Psoas muscle (tissue), 8 donors: ENCODE data around the gene CDH11. TPM values are rescaled to one million over a fixed set of nuclear protein-coding genes. Genes with fewer than 3 reads are reported as not detected.

ENCODE experiments used
- ATAC-seq, 4 donors: fragments of 200-7000 bp; cut with Tn5 transposase; one replicate each; pipeline ENCODE4 v1.9.1; 2020; ENCODE audit warnings: moderate library complexity in 3 of 4, mild to moderate bottlenecking in 2 of 4
- DNase-seq, 2 donors: peaks; one replicate each; pipeline ENCODE4 v3.0.0-alpha.2; 2020
- H3K27ac ChIP-seq: fragments of 200-600 bp; one replicate; pipeline ENCODE4 v1.8.0; 2022
- H3K27me3 ChIP-seq, 3 donors: fragments of 200-600 bp in 1 of 3; one replicate each; pipeline versions ENCODE4 v1.6.1 to v1.8.0; 2013 to 2022; ENCODE audit warnings: low read length in 2 of 3, mild to moderate bottlenecking in 2 of 3, moderate library complexity in 1 of 3; ENCODE audit not compliant: insufficient read depth in 3 of 3
- H3K36me3 ChIP-seq, 2 donors: fragments of 200-600 bp in 1 of 2; one replicate each; pipeline versions ENCODE4 v1.6.1 to v1.8.0; 2013 to 2022; ENCODE audit warnings: low read depth in 1 of 2, mild to moderate bottlenecking in 1 of 2, moderate library complexity in 1 of 2; ENCODE audit not compliant: insufficient read depth in 1 of 2
- H3K4me1 ChIP-seq: fragments of 200-600 bp; one replicate; pipeline ENCODE4 v1.8.0; 2022
- H3K4me3 ChIP-seq: fragments of 200-600 bp; one replicate; pipeline ENCODE4 v1.8.0; 2022; ENCODE audit warnings: mild to moderate bottlenecking
- H3K9me3 ChIP-seq: fragments of 200-600 bp; one replicate; pipeline ENCODE4 v1.8.0; 2022
- WGBS, 3 donors: extraction: QIAGEN DNeasy Blood & Tissue Kit; methylation state at CpG; one replicate each; pipeline versions ENCODE4 v1.1.6 to v1.1.7; 2013; 5-methylcytosine and 5-hydroxymethylcytosine counted together
- intact Hi-C, 2 donors: fragments of 100-400 bp; cut with DNase I; formaldehyde crosslinking; loops; one replicate each; pipeline versions ENCODE4 v1.11.0 to v1.14.2; 2022
- polyA plus RNA-seq, 3 donors: library from polyadenylated mRNA; stranded (reverse); fragments of 200-250 nt; gene quantifications; one replicate each; pipeline ENCODE4 v1.2.3, GENCODE V29; 2013
- total RNA-seq, 4 donors: library from RNA; stranded (reverse); fragmentation: NEBNext Ultra II Directional in 2 of 4; extraction: Animal tissue kit (Norgen Biotek cat#: 25700) in 2 of 4; gene quantifications; one replicate each; pipeline versions ENCODE4 v1.2.1 to v1.2.4, GENCODE V29; 2021 to 2023
- TF ChIP-seq, protein P1 (sequence below): fragments of 200-600 bp; IDR thresholded peaks from one replicate; pipeline ENCODE4 v1.8.0; 2022; ENCODE audit warnings: antibody characterized with exemption
- donor health status: healthy with polysubstance abuse.
- donor health status: DM: no; HTN: no; CAD: no; lungs with moderate emphysema.
- donor health status: Bipolar disorder and iron deficiency.
- donor health status: healthy.
- donor health status: DM: yes; HTN: yes; CAD: no.
- donor health status: DM: no; HTN: no; CAD: no.
- donor health status: DM: no; HTN: no; CAD: no.
- donor health status: DM: yes; HTN: yes; CAD: no.

The CDH11 gene
- total and polyA plus RNA-seq, 7 donors = 0.33 to 16.8 (median 3.2) TPM

DNA sequence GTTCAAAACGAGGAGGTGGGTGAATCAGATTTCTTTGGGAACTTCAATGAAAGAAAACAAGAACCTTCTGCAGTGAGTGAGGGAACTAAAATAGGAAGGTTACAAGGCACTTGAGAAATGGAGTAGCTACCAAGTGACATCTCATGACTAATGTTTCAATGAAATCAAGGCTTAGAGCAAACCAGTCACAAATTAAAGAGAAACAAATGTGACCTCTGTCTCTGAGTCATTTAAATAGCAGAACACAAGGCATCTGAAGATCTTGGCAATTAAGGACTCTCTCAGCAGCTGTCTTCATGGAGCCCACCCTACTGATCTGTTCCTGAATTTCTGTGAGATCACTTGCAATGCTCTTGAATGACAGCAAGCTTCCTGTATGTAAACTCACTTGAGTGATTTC, 109.5 kb downstream of the CDH11 start:
- intact Hi-C loops = no loop called here
- DNase-seq = no peak
- H3K4me1 ChIP-seq = no peaks in the 10 kb centered on the region
- H3K27ac ChIP-seq = peak overlapping the region; percentile 71
- H3K9me3 ChIP-seq = no peaks in the 10 kb centered on the region
- H3K4me3 ChIP-seq = no peak overlapping the region
- ATAC-seq = peak; percentile 50 to 85 (median 62)
- no peaks in the 10 kb centered on the region for H3K36me3 ChIP-seq
- TF ChIP-seq, protein P1, sequence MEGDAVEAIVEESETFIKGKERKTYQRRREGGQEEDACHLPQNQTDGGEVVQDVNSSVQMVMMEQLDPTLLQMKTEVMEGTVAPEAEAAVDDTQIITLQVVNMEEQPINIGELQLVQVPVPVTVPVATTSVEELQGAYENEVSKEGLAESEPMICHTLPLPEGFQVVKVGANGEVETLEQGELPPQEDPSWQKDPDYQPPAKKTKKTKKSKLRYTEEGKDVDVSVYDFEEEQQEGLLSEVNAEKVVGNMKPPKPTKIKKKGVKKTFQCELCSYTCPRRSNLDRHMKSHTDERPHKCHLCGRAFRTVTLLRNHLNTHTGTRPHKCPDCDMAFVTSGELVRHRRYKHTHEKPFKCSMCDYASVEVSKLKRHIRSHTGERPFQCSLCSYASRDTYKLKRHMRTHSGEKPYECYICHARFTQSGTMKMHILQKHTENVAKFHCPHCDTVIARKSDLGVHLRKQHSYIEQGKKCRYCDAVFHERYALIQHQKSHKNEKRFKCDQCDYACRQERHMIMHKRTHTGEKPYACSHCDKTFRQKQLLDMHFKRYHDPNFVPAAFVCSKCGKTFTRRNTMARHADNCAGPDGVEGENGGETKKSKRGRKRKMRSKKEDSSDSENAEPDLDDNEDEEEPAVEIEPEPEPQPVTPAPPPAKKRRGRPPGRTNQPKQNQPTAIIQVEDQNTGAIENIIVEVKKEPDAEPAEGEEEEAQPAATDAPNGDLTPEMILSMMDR = no peak
- 21 to 41% (median 34%) methylated on average over 1 of the region's 1 CpG for WGBS, 3 donors
- no peaks in the 10 kb centered on the region for H3K27me3 ChIP-seq

DNA sequence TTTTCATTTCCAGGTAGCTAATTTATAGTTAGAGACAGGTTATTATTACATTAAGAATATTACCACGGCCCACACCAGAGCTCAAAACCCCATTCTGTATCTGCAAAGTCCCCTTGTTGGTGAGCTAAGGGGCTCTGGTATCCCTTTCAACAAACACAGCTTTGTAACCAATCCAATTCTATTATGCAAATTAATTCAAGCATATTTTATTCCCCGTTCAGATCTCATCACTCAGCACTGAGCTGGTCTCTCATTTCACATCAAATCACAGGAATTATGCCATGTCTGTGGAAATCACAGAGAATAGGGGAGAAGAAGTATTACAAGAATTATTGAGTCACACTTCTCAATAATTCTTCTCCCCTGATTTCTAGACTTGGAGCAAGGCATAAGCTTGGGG, 111.7 kb downstream of the CDH11 start:
- no peak for DNase-seq
- no peak for ATAC-seq
- 15 to 36% (median 20%) methylated on average over 2 of the region's 2 CpGs for WGBS, 3 donors
- no peaks in the 10 kb centered on the region for H3K36me3 ChIP-seq
- TF ChIP-seq, protein P1 = no peak
- no peaks in the 10 kb centered on the region for H3K4me1 ChIP-seq
- H3K9me3 ChIP-seq = no peaks in the 10 kb centered on the region
- no peak overlapping the region for H3K4me3 ChIP-seq
- no peaks in the 10 kb centered on the region for H3K27me3 ChIP-seq
- intact Hi-C loops = no loop called here
- H3K27ac ChIP-seq = no peak overlapping the region

DNA sequence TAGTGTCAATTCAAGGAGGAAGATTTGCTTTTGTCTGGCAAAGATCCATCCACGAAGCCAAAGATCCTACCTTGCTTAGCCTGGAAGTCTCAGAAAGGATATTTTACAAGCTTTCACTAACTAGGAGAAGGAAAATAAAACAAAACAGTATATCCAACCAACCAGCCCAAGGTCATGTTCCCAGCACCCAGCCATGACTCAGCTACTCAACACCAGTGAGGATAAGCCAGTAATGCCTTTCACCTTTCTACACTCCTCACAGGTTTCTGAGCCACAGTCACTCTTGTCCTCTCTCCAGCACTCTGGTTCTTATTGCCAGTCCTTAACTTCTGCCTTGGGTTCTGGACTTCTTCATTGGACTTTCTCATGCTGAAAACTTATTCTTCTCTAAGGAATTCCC, 116.2 kb downstream of the CDH11 start:
- Histone ChIP-seq H3K27me3 (no peaks in the 10 kb centered on the region), H3K36me3 (no peaks in the 10 kb centered on the region), H3K4me3 (no peak overlapping the region), H3K27ac (no peak overlapping the region), H3K9me3 (no peaks in the 10 kb centered on the region), H3K4me1 (no peaks in the 10 kb centered on the region)
- WGBS, 3 donors = 77 to 90% (median 89%) methylated on average over 1 of the region's 1 CpG
- intact Hi-C loops = no loop called here
- ATAC-seq = no peak
- TF ChIP-seq, protein P1 = no peak
- no peak for DNase-seq

DNA sequence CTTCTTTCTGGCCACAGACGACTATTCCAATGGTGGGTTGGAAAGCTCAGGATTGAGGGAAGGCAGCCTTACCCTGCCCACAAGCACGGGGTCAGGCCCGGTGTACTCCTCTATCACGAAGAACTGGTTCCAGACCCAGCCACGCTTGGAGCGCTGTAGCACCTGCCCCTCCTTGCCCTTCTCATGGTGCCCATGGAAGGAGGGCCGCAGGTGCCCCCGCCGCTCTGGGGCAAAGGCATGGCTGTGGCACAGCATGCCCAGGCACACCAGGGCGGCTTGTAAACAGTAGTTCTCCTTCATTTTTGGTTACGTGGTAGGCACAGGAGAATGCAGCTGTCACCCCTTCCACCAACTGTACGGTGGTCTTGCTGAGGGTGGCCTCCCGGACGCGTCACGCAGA, 117.3 kb downstream of the CDH11 start:
- no peaks in the 10 kb centered on the region for H3K36me3 ChIP-seq
- no peak for DNase-seq
- TF ChIP-seq, protein P1 = no peak
- WGBS, 3 donors = 95 to 98% (median 97%) methylated on average over 15 to 16 of the region's 16 CpGs
- intact Hi-C loops = no loop called here
- H3K27me3 ChIP-seq = no peaks in the 10 kb centered on the region
- no peaks in the 10 kb centered on the region for H3K4me1 ChIP-seq
- ATAC-seq = no peak
- H3K27ac ChIP-seq = no peak overlapping the region
- no peaks in the 10 kb centered on the region for H3K9me3 ChIP-seq
- H3K4me3 ChIP-seq = no peak overlapping the region

DNA sequence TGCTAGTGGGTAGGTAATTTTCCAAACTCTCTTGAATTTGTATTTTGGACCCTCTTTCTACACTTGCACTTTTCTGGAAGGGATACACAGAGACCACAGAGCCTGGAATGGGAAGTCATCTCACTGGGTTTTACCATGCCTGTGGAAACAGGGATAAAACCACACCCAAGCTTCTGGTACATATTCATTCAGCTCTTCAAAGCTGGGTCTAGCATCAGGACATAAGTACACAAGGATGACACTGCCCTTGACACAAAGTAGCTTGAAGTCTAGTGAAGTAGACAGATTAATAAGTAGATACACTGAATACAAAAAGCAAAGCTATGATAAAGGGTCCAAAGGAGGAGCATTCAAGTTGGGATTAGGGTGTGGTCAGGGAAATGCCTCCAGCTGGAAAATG, 118.2 kb downstream of the CDH11 start:
- no peak for DNase-seq
- intact Hi-C loops = no loop called here
- H3K36me3 ChIP-seq = no peaks in the 10 kb centered on the region
- no peaks in the 10 kb centered on the region for H3K9me3 ChIP-seq
- TF ChIP-seq, protein P1 = no peak
- no peak overlapping the region for H3K4me3 ChIP-seq
- no peak for ATAC-seq
- no peak overlapping the region for H3K27ac ChIP-seq
- no peaks in the 10 kb centered on the region for H3K27me3 ChIP-seq
- no peaks in the 10 kb centered on the region for H3K4me1 ChIP-seq
